Neuronal stem cell (in vitro differentiated cells): ENCODE measurements around the gene HOGA1.
"Not testable (repeated sequence)": the region's sequence is repeated elsewhere in the genome, so short reads cannot be mapped to it uniquely, and the experiment has no call there.

Experiments used
- DNase-seq: peaks from one replicate; pipeline ENCODE4 v3.0.0-alpha.2; 2013; ENCODE audit warnings: low spot score
- H2AFZ ChIP-seq: one replicate; pipeline ENCODE4 v1.6.1; 2013; ENCODE audit warnings: mild to moderate bottlenecking, low read length, inconsistent platforms
- H2AK5ac ChIP-seq: 2 replicates; pipeline ENCODE4 v1.6.1; 2013; ENCODE audit warnings: low read depth, mild to moderate bottlenecking, inconsistent platforms, low read length, moderate library complexity, mixed read lengths
- H2BK120ac ChIP-seq: 2 replicates; pipeline ENCODE4 v1.6.1; 2013; ENCODE audit warnings: low read depth, mild to moderate bottlenecking, inconsistent platforms, low read length, moderate library complexity, mixed read lengths
- H2BK12ac ChIP-seq: one replicate; pipeline ENCODE4 v1.6.1; 2013; ENCODE audit warnings: low read length, inconsistent platforms
- H2BK15ac ChIP-seq: 2 replicates; pipeline ENCODE4 v1.6.1; 2013; ENCODE audit warnings: mild to moderate bottlenecking, low read length, inconsistent platforms, mixed read lengths
- H2BK5ac ChIP-seq: one replicate; pipeline ENCODE4 v1.6.1; 2013; ENCODE audit warnings: inconsistent platforms, mild to moderate bottlenecking, low read length, moderate library complexity
- H3K14ac ChIP-seq: one replicate; pipeline ENCODE4 v1.6.1; 2013; ENCODE audit warnings: low read length, inconsistent platforms
- H3K18ac ChIP-seq: 2 replicates; pipeline ENCODE4 v1.6.1; 2013; ENCODE audit warnings: low read length, inconsistent platforms
- H3K23ac ChIP-seq: 2 replicates; pipeline ENCODE4 v1.6.1; 2013; ENCODE audit warnings: low read depth, mild to moderate bottlenecking, mixed read lengths, low read length, inconsistent platforms; ENCODE audit not compliant: poor library complexity
- H3K27ac ChIP-seq: replicated peaks from 3 replicates; pipeline ENCODE4 v1.5.1; 2013; ENCODE audit warnings: low read length, inconsistent platforms
- H3K27me3 ChIP-seq, 3 experiments: 2 replicates each; pipeline ENCODE4 v1.6.1; 2013; ENCODE audit warnings: low read length in 3 of 3, mild to moderate bottlenecking in 2 of 3, inconsistent platforms in 1 of 3, low read depth in 1 of 3, mixed read lengths in 1 of 3, moderate library complexity in 1 of 3; ENCODE audit not compliant: control insufficient read depth in 3 of 3, insufficient read depth in 3 of 3
- H3K36me3 ChIP-seq, 2 donors: replicated peaks in 1 of 2; 2 replicates each; pipeline ENCODE4 v1.6.1; 2013; ENCODE audit warnings: low read length in 2 of 2; ENCODE audit not compliant: control insufficient read depth in 2 of 2, insufficient read depth in 2 of 2
- H3K4ac ChIP-seq: 2 replicates; pipeline ENCODE4 v1.6.1; 2013; ENCODE audit warnings: inconsistent platforms, mild to moderate bottlenecking, low read length, moderate library complexity
- H3K4me1 ChIP-seq, 2 donors: 1 replicate in 1 of 2; 2 replicates in 1 of 2; pipeline ENCODE4 v1.6.1; 2013; ENCODE audit warnings: low read length in 2 of 2, low read depth in 1 of 2; ENCODE audit not compliant: control insufficient read depth in 2 of 2, insufficient read depth in 1 of 2
- H3K4me2 ChIP-seq: one replicate; pipeline ENCODE4 v1.6.1; 2013; ENCODE audit warnings: mild to moderate bottlenecking, low read length, inconsistent platforms; ENCODE audit not compliant: insufficient read depth, poor library complexity, severe bottlenecking
- H3K4me3 ChIP-seq, 2 donors: 2 replicates each; pipeline ENCODE4 v1.5.1; 2013; ENCODE audit warnings: low read length in 2 of 2, mild to moderate bottlenecking in 2 of 2, inconsistent platforms in 1 of 2, moderate library complexity in 1 of 2
- H3K79me1 ChIP-seq: one replicate; pipeline ENCODE4 v1.6.1; 2013; ENCODE audit warnings: low read depth, mild to moderate bottlenecking, inconsistent platforms, low read length, moderate library complexity
- H3K9ac ChIP-seq: one replicate; pipeline ENCODE4 v1.6.1; 2013; ENCODE audit warnings: mild to moderate bottlenecking, low read depth, low read length, inconsistent platforms; ENCODE audit not compliant: poor library complexity
- H3K9me3 ChIP-seq, 2 donors: replicated peaks in 1 of 2; 2 replicates each; pipeline versions ENCODE3 to v1.6.1; 2013; ENCODE audit warnings: low read length in 2 of 2, mild to moderate bottlenecking in 2 of 2, inconsistent platforms in 1 of 2, low read depth in 1 of 2, mixed read lengths in 1 of 2, moderate library complexity in 1 of 2; ENCODE audit not compliant: control insufficient read depth in 2 of 2, insufficient read depth in 1 of 2
- H4K8ac ChIP-seq: one replicate; pipeline ENCODE4 v1.6.1; 2013; ENCODE audit warnings: low read depth, mild to moderate bottlenecking, inconsistent platforms, low read length, moderate library complexity
- H4K91ac ChIP-seq: one replicate; pipeline ENCODE4 v1.6.1; 2013; ENCODE audit warnings: low read length, low read depth, mild to moderate bottlenecking, inconsistent platforms; ENCODE audit not compliant: poor library complexity
- WGBS, 2 donors: extraction: QIAGEN DNeasy Blood & Tissue Kit; methylation state at CpG; one replicate each; pipeline ENCODE4 v1.1.7; 2013; ENCODE audit warnings: missing lambda C conversion rate in 2 of 2, mixed read lengths in 1 of 2; ENCODE audit not compliant: insufficient read length in 2 of 2, insufficient replicate concordance in 1 of 2; ENCODE audit errors: extremely low coverage in 2 of 2; 5-methylcytosine and 5-hydroxymethylcytosine counted together

HOGA1 gene

GRCh38 chr10:97642471-97643159 lies 58.4 kb downstream of the HOGA1 start:
- not testable (repeated sequence) for H2AK5ac ChIP-seq, H3K79me1 ChIP-seq, H3K27ac ChIP-seq, H3K4ac ChIP-seq, H3K14ac ChIP-seq, H4K8ac ChIP-seq, H3K23ac ChIP-seq, H2AFZ ChIP-seq, H3K4me2 ChIP-seq, H3K18ac ChIP-seq, H3K4me3 ChIP-seq, H4K91ac ChIP-seq, H2BK12ac ChIP-seq, H2BK120ac ChIP-seq, H3K9ac ChIP-seq, H2BK15ac ChIP-seq, H3K27me3 ChIP-seq, H3K4me1 ChIP-seq, DNase-seq, H3K9me3 ChIP-seq, H2BK5ac ChIP-seq
- H3K36me3 ChIP-seq = peaks cover 11 to 42% of the 10 kb centered on the region in 2 donors
- 100% methylated on average over 1 of the region's 13 CpGs; no CpG with 5 or more reads in 1 of the 2 donors for WGBS, 2 donors

DNA sequence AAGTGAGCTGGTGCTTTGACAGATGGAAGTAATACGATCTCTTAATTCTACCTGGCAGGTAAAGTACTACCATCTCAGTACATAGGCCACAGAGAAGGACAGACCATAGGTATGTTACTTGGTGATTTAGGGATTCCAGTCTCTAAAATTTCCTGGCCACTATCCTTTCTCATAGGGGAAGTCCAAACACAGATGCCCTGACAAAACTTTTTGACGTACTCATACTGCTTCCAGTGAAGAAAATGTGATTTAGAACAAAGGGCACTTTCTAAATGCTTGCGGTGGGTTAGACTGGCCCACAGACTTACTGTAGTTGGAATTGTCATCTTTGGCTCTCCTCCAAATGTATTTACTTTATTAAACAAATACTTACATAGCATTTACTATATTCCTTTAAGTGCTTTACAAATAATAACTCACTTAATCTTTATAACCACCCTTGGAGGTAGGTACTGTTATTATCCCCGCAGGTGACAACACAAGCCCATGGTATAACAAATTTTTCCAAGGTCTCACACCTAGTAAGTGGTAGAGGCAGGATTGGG lies 59.3 kb downstream of the HOGA1 start:
- no peak overlapping the region for H3K14ac ChIP-seq
- no peak overlapping the region for H3K4me3 ChIP-seq
- no peak overlapping the region for H3K27ac ChIP-seq
- peaks cover 8% of the 10 kb centered on the region for H3K79me1 ChIP-seq
- H3K9ac ChIP-seq = no peak overlapping the region
- H2BK120ac ChIP-seq = no peak overlapping the region
- H2AFZ ChIP-seq = no peak overlapping the region
- no peaks in the 10 kb centered on the region for H3K27me3 ChIP-seq
- H2BK5ac ChIP-seq = no peak overlapping the region
- H4K91ac ChIP-seq = no peak overlapping the region
- H2AK5ac ChIP-seq = no peak overlapping the region
- WGBS, 2 donors = no CpG with 5 or more reads among the region's 4 CpGs
- H3K23ac ChIP-seq = no peak overlapping the region
- no peak for DNase-seq
- no peak overlapping the region for H3K4ac ChIP-seq
- H3K9me3 ChIP-seq = peaks cover 0 to 9% of the 10 kb centered on the region in 2 donors
- H4K8ac ChIP-seq = no peak overlapping the region
- no peak overlapping the region for H2BK12ac ChIP-seq
- no peak overlapping the region for H2BK15ac ChIP-seq
- H3K4me2 ChIP-seq = no peak overlapping the region
- H3K18ac ChIP-seq = no peak overlapping the region
- peaks cover 11 to 47% of the 10 kb centered on the region in 2 donors for H3K36me3 ChIP-seq
- H3K4me1 ChIP-seq = peaks cover 6 to 8% of the 10 kb centered on the region in 2 donors

- no peak overlapping the region for H3K4me2 ChIP-seq
- H2BK5ac ChIP-seq = no peak overlapping the region
- no peak overlapping the region for H3K4ac ChIP-seq
- H3K27me3 ChIP-seq = no peaks in the 10 kb centered on the region
- no peak overlapping the region for H4K91ac ChIP-seq
- H2BK12ac ChIP-seq = no peak overlapping the region
- H3K18ac ChIP-seq = no peak overlapping the region
- no peak overlapping the region for H3K4me3 ChIP-seq
- no peak overlapping the region for H2BK15ac ChIP-seq
- peaks cover 8% of the 10 kb centered on the region for H3K79me1 ChIP-seq
- H4K8ac ChIP-seq = no peak overlapping the region
- H3K9me3 ChIP-seq = peaks cover 0 to 9% of the 10 kb centered on the region in 2 donors
- H2AFZ ChIP-seq = no peak overlapping the region
- no peak overlapping the region for H3K14ac ChIP-seq
- no peak overlapping the region for H2AK5ac ChIP-seq
- H3K4me1 ChIP-seq = peaks cover 6 to 14% of the 10 kb centered on the region in 2 donors
- H2BK120ac ChIP-seq = no peak overlapping the region
- H3K27ac ChIP-seq = no peak overlapping the region
- no peak overlapping the region for H3K23ac ChIP-seq
- H3K36me3 ChIP-seq = peaks cover 11 to 52% of the 10 kb centered on the region in 2 donors
- no peak for DNase-seq
- WGBS, 2 donors = no CpG with 5 or more reads among the region's 4 CpGs
- H3K9ac ChIP-seq = no peak overlapping the region
Observed at GRCh38 chr10:97644936-97645335, 60.7 kb downstream of the HOGA1 start.

DNA sequence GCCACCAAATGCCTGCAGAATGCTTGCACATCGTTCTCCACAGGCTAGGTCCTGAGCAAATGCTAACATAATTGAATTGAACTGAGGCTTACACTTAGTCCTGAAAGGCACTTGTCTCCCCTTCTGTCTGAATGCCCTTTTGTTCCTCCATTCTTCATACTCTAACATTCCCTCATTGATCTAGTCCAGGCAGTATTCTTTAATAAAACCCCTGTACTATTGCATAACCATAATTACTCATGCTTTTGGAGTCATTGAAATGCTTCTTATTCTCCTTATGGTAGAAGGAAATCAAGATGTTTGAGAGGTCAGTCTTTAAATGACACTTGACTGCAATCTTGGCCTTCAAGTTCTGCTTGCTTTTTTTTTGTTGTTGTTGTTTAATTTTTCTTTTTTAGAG lies 63.4 kb downstream of the HOGA1 start:
- Histone ChIP-seq H4K91ac (no peak overlapping the region), H2BK12ac (no peak overlapping the region), H3K23ac (no peak overlapping the region), H3K79me1 (peaks cover 2% of the 10 kb centered on the region), H3K4me2 (no peak overlapping the region), H3K27me3 (no peaks in the 10 kb centered on the region), H3K9ac (no peak overlapping the region), H3K9me3 (peaks cover 0 to 9% of the 10 kb centered on the region in 2 donors), H3K4ac (no peak overlapping the region), H2BK5ac (no peak overlapping the region), H2BK15ac (no peak overlapping the region), H2BK120ac (no peak overlapping the region), H3K27ac (no peak overlapping the region), H4K8ac (no peak overlapping the region), H2AK5ac (no peak overlapping the region), H3K4me3 (no peak overlapping the region), H2AFZ (no peak overlapping the region), H3K18ac (no peak overlapping the region), H3K4me1 (peaks cover 0 to 9% of the 10 kb centered on the region in 2 donors), H3K36me3 (peaks cover 21 to 75% of the 10 kb centered on the region in 2 donors), H3K14ac (no peak overlapping the region)
- DNase-seq = no peak
- WGBS, 2 donors = no CpG with 5 or more reads among the region's 1 CpG
